Trophoblast cell (in vitro differentiated cells and primary cell): ENCODE data around the gene ATXN1.

ENCODE experiments used
- DNase-seq, 2 donors: peaks; one replicate each; pipeline ENCODE4 v3.0.0-alpha.2; 2016
- H2AFZ ChIP-seq: 2 replicates; pipeline ENCODE4 v1.6.1; 2013; ENCODE audit warnings: low read length, moderate library complexity, mild to moderate bottlenecking; ENCODE audit not compliant: insufficient read depth, poor library complexity
- H2AK5ac ChIP-seq: 2 replicates; pipeline ENCODE4 v1.6.1; 2013; ENCODE audit warnings: mild to moderate bottlenecking, low read length
- H2BK120ac ChIP-seq: 2 replicates; pipeline ENCODE4 v1.6.1; 2013; ENCODE audit warnings: low read length, mild to moderate bottlenecking, moderate library complexity; ENCODE audit not compliant: insufficient read depth, poor library complexity
- H2BK12ac ChIP-seq: 2 replicates; pipeline ENCODE4 v1.6.1; 2013; ENCODE audit warnings: mild to moderate bottlenecking, low read length, moderate library complexity
- H2BK5ac ChIP-seq: 2 replicates; pipeline ENCODE4 v1.6.1; 2013; ENCODE audit warnings: low read length, low read depth, moderate library complexity, mild to moderate bottlenecking; ENCODE audit not compliant: poor library complexity
- H3K14ac ChIP-seq: 2 replicates; pipeline ENCODE4 v1.6.1; 2013; ENCODE audit warnings: mild to moderate bottlenecking, low read length
- H3K18ac ChIP-seq: 2 replicates; pipeline ENCODE4 v1.6.1; 2013; ENCODE audit warnings: mild to moderate bottlenecking, low read length
- H3K23ac ChIP-seq: 2 replicates; pipeline ENCODE4 v1.6.1; 2013; ENCODE audit warnings: low read length
- H3K27ac ChIP-seq: 2 replicates; pipeline ENCODE4 v1.5.1; 2013; ENCODE audit warnings: low read depth, mild to moderate bottlenecking, inconsistent platforms, low read length, moderate library complexity
- H3K27me3 ChIP-seq: 2 replicates; pipeline ENCODE4 v1.6.1; 2013; ENCODE audit warnings: inconsistent platforms, mild to moderate bottlenecking, low read length, moderate library complexity; ENCODE audit not compliant: insufficient read depth
- H3K36me3 ChIP-seq, 2 experiments: 1 replicate in 1 of 2; 2 replicates in 1 of 2; pipeline ENCODE4 v1.6.1; 2013; ENCODE audit warnings: low read length in 2 of 2, mild to moderate bottlenecking in 2 of 2, moderate library complexity in 1 of 2; ENCODE audit not compliant: insufficient read depth in 2 of 2, control insufficient read depth in 1 of 2
- H3K4ac ChIP-seq: 2 replicates; pipeline ENCODE4 v1.6.1; 2013; ENCODE audit warnings: low read depth, mild to moderate bottlenecking, low read length, moderate library complexity
- H3K4me1 ChIP-seq, 2 experiments: 1 replicate in 1 of 2; 2 replicates in 1 of 2; pipeline ENCODE4 v1.6.1; 2013; ENCODE audit warnings: low read length in 2 of 2, mild to moderate bottlenecking in 2 of 2, moderate library complexity in 1 of 2; ENCODE audit not compliant: insufficient read depth in 2 of 2, control insufficient read depth in 1 of 2
- H3K4me2 ChIP-seq: 2 replicates; pipeline ENCODE4 v1.6.1; 2013; ENCODE audit warnings: inconsistent platforms, mild to moderate bottlenecking, low read length, moderate library complexity
- H3K4me3 ChIP-seq: 2 replicates; pipeline ENCODE4 v1.5.1; 2013; ENCODE audit warnings: mild to moderate bottlenecking, low read depth, low read length, inconsistent platforms
- H3K79me1 ChIP-seq: one replicate; pipeline ENCODE4 v1.6.1; 2013; ENCODE audit warnings: low read length
- H3K79me2 ChIP-seq: 2 replicates; pipeline ENCODE4 v1.6.1; 2013; ENCODE audit warnings: low read length, mild to moderate bottlenecking; ENCODE audit not compliant: control insufficient read depth, insufficient read depth, poor library complexity
- H3K9ac ChIP-seq: 2 replicates; pipeline ENCODE4 v1.6.1; 2013; ENCODE audit warnings: mild to moderate bottlenecking, low read length
- H3K9me3 ChIP-seq: 2 replicates; pipeline ENCODE4 v1.6.1; 2013; ENCODE audit warnings: low read depth, mild to moderate bottlenecking, control low read depth, inconsistent platforms, low read length; ENCODE audit not compliant: insufficient read depth
- H4K12ac ChIP-seq: 2 replicates; pipeline ENCODE4 v1.6.1; 2013; ENCODE audit warnings: low read depth, mild to moderate bottlenecking, low read length, moderate library complexity
- H4K8ac ChIP-seq: 2 replicates; pipeline ENCODE4 v1.6.1; 2013; ENCODE audit warnings: low read depth, mild to moderate bottlenecking, low read length, moderate library complexity
- H4K91ac ChIP-seq: one replicate; pipeline ENCODE4 v1.6.1; 2013; ENCODE audit warnings: low read depth, mild to moderate bottlenecking, low read length, moderate library complexity
- WGBS: extraction: QIAGEN DNeasy Blood & Tissue Kit; methylation state at CpG from one replicate; pipeline ENCODE4 v1.1.7; 2013; ENCODE audit warnings: missing lambda C conversion rate; ENCODE audit not compliant: insufficient read length, insufficient coverage; ENCODE audit errors: extremely low coverage; 5-methylcytosine and 5-hydroxymethylcytosine counted together

ATXN1 gene

GRCh38 chr6:16305246-16305725, 456.0 kb downstream of the ATXN1 start:
- Histone ChIP-seq H3K4me2 (no peak overlapping the region), H3K36me3 (no peaks in the 10 kb centered on the region), H3K9me3 (no peaks in the 10 kb centered on the region), H3K27ac (no peak overlapping the region), H3K4me1 (peaks cover 0 to 2% of the 10 kb centered on the region in 2 experiments), H2BK5ac (no peak overlapping the region), H4K91ac (no peak overlapping the region), H2BK12ac (no peak overlapping the region), H3K4ac (no peak overlapping the region), H2AFZ (no peak overlapping the region), H3K27me3 (no peaks in the 10 kb centered on the region), H3K79me2 (no peaks in the 10 kb centered on the region), H4K12ac (no peak overlapping the region), H3K4me3 (no peak overlapping the region), H3K23ac (no peak overlapping the region), H4K8ac (no peak overlapping the region), H3K9ac (no peak overlapping the region), H2AK5ac (no peak overlapping the region), H2BK120ac (no peak overlapping the region), H3K79me1 (no peaks in the 10 kb centered on the region), H3K14ac (no peak overlapping the region), H3K18ac (no peak overlapping the region)
- DNase-seq = no peak
- WGBS = no CpG with 5 or more reads among the region's 7 CpGs

DNA sequence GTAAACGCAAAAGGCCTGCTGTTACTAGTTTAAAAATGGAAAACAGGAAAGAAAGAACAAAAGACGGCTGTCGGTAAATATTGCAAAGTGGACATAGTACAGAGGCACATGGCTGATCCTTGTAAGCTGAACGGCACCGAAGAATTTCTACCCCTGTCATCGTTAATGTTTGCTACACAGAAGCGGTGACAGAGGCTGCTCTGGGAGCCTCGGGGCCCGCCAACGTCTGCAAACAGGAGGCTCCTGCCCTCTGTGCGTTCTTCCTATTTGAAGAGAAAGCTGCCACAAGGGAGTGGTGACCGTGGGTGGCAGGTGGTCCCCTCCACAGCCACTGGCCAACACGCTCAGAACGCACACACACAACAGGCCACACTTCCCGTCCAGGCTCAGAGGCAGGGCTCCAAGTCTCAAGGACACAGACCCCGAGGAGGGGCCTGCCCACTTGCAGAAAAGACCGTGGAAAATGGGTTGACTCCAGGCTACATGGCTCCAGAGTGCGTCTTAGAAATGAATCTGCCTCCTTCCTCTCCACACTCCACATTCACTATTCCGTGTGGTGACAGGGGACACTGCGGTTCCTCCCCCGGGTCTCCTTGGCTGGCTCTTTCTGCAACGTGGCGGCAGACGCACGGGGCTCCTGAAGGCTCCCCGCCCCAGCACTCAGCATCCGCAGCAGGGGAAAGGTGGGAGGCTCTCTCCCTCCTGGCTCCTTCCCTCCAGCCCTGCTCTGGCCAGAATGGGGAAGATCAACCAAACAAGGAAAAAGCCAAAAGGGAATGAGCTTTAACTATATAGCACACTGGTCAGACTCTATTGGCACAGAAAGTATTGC, 458.3 kb downstream of the ATXN1 start:
- Histone ChIP-seq H3K79me2 (no peaks in the 10 kb centered on the region), H3K36me3 (no peaks in the 10 kb centered on the region), H2BK5ac (no peak overlapping the region), H3K4ac (no peak overlapping the region), H3K9me3 (no peaks in the 10 kb centered on the region), H3K9ac (no peak overlapping the region), H2AFZ (no peak overlapping the region), H4K8ac (no peak overlapping the region), H3K4me3 (no peak overlapping the region), H3K4me1 (peaks cover 0 to 2% of the 10 kb centered on the region in 2 experiments), H3K18ac (no peak overlapping the region), H4K12ac (no peak overlapping the region), H2BK12ac (no peak overlapping the region), H3K4me2 (no peak overlapping the region), H3K23ac (no peak overlapping the region), H4K91ac (no peak overlapping the region), H2BK120ac (no peak overlapping the region), H3K79me1 (no peaks in the 10 kb centered on the region), H3K27ac (no peak overlapping the region), H2AK5ac (no peak overlapping the region), H3K27me3 (no peaks in the 10 kb centered on the region), H3K14ac (no peak overlapping the region)
- DNase-seq = no peak
- whole genome bisulfite sequencing = no CpG with 5 or more reads among the region's 27 CpGs

- H3K4me1 ChIP-seq = peaks cover 0 to 2% of the 10 kb centered on the region in 2 experiments
- no peaks in the 10 kb centered on the region for H3K27me3 ChIP-seq
- WGBS = no CpG with 5 or more reads among the region's 7 CpGs
- no peak overlapping the region for H2BK12ac ChIP-seq
- H3K4ac ChIP-seq = no peak overlapping the region
- H3K36me3 ChIP-seq = peaks cover 0 to 5% of the 10 kb centered on the region in 2 experiments
- no peaks in the 10 kb centered on the region for H3K79me1 ChIP-seq
- no peak overlapping the region for H2AFZ ChIP-seq
- H3K18ac ChIP-seq = no peak overlapping the region
- no peak overlapping the region for H3K14ac ChIP-seq
- no peak overlapping the region for H4K12ac ChIP-seq
- H3K23ac ChIP-seq = no peak overlapping the region
- DNase-seq = peak in 1 of 2 donors; percentile 63
- no peak overlapping the region for H4K91ac ChIP-seq
- H3K79me2 ChIP-seq = no peaks in the 10 kb centered on the region
- H3K4me2 ChIP-seq = no peak overlapping the region
- no peak overlapping the region for H3K4me3 ChIP-seq
- no peak overlapping the region for H3K9ac ChIP-seq
- no peaks in the 10 kb centered on the region for H3K9me3 ChIP-seq
- H3K27ac ChIP-seq = no peak overlapping the region
- H2BK120ac ChIP-seq = no peak overlapping the region
- no peak overlapping the region for H2AK5ac ChIP-seq
- H2BK5ac ChIP-seq = no peak overlapping the region
- H4K8ac ChIP-seq = no peak overlapping the region
These were observed 459.7 kb downstream of the ATXN1 start for GRCh38 chr6:16301511-16301910.

GRCh38 chr6:16299861-16300260, 461.4 kb downstream of the ATXN1 start:
- Histone ChIP-seq H4K91ac (no peak overlapping the region), H3K4me3 (no peak overlapping the region), H3K4ac (no peak overlapping the region), H3K9ac (no peak overlapping the region), H3K4me1 (peaks cover 0 to 2% of the 10 kb centered on the region in 2 experiments), H3K79me2 (no peaks in the 10 kb centered on the region), H4K8ac (no peak overlapping the region), H4K12ac (no peak overlapping the region), H3K79me1 (no peaks in the 10 kb centered on the region), H3K18ac (no peak overlapping the region), H3K4me2 (no peak overlapping the region), H3K27ac (no peak overlapping the region), H2BK12ac (no peak overlapping the region), H2AK5ac (no peak overlapping the region), H2AFZ (no peak overlapping the region), H3K14ac (no peak overlapping the region), H3K36me3 (peaks cover 6 to 9% of the 10 kb centered on the region in 2 experiments), H2BK120ac (no peak overlapping the region), H3K23ac (no peak overlapping the region), H2BK5ac (no peak overlapping the region), H3K27me3 (no peaks in the 10 kb centered on the region), H3K9me3 (no peaks in the 10 kb centered on the region)
- no peak for DNase-seq
- WGBS = no CpG with 5 or more reads among the region's 3 CpGs
